Gastrocnemius medialis (tissue), 4 donors: ENCODE results near the gene HEXD.

ENCODE experiments used
- CTCF ChIP-seq, 5 experiments: fragments of 450-650 bp in 3 of 5; fragments of 200-600 bp in 2 of 5; sonication (generic) in 2 of 5; IDR thresholded peaks in 4 of 5; conservative IDR thresholded peaks in 1 of 5; 1 replicate in 4 of 5; 2 replicates in 1 of 5; pipeline ENCODE4 v1.5.1; 2016 to 2019; ENCODE audit warnings: antibody characterized with exemption in 5 of 5, mild to moderate bottlenecking in 3 of 5, moderate library complexity in 3 of 5
- POLR2A ChIP-seq, 2 donors: fragments of 450-650 bp; IDR thresholded peaks; one replicate each; pipeline ENCODE4 v1.6.1; 2017; ENCODE audit warnings: antibody characterized with exemption in 2 of 2, mild to moderate bottlenecking in 2 of 2, moderate library complexity in 2 of 2

DNA sequence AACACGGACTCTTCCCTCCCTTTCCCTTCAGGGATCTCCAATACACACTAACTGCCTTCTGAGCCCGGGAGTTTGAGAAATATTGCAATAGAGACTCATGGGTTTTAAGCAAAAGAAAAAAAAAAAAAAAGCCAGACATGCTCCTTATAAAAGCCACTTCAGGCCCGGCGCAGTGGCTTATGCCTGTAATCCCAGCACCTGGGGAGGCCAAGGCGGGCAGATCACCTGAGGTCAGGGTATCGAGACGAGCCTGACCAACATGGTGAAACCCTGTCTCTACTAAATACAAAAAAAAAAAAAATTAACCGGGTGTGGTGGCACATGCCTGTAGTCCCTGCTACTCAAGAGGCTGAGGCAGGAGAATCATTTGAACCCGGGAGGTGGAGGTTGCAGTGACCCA lies 2.4 kb upstream of the HEXD start:
- TF ChIP-seq CTCF (IDR thresholded peaks at IDR 0.05 in 4 of 5, conservative IDR thresholded peaks at IDR 0.05 in 1 of 5) (no peak), POLR2A (IDR thresholded peaks at IDR 0.05) (no peak)
